GM12878 (cell line): ENCODE results near the gene SPG7. TPM values are rescaled to one million over a fixed set of nuclear protein-coding genes. Genes with fewer than 3 reads are reported as not detected.

ENCODE experiments used
- ATAC-seq: fragments of 200-7000 bp; cut with Tn5 transposase; 3 replicates; pipeline ENCODE4 v1.9.1; 2020; ENCODE audit warnings: mild to moderate bottlenecking, moderate library complexity
- BruUV-seq: library from RNA; stranded (reverse); fragments of 400-500 nt; replicated peaks from 2 replicates; lab custom pipeline; 2021; lab: Mats Ljungman, UMichigan
- CTCF ChIA-PET: fragments of 300-600 bp; sonication (Branson Sonifier 250); formaldehyde crosslinking; extraction: SDS; loops from one replicate; lab custom pipeline; 2021; ENCODE audit warnings: inconsistent platforms; lab: Yijun Ruan, JAX
- POLR2A ChIA-PET: fragments of 350-600 bp; formaldehyde crosslinking; extraction: SDS; loops from one replicate; lab custom pipeline; 2021; ENCODE audit warnings: inconsistent platforms; lab: Charles Lee
- RAD21 ChIA-PET: fragments of 300-600 bp; sonication (Branson Sonifier 250); formaldehyde crosslinking; loops from one replicate; lab custom pipeline; 2023; ENCODE audit warnings: antibody characterized with exemption; ENCODE audit not compliant: unreplicated experiment; lab: Charles Lee
- SMC1A ChIA-PET: fragments of 300-600 bp; sonication (Branson Sonifier 250); formaldehyde crosslinking; loops from one replicate; lab custom pipeline; 2023; ENCODE audit not compliant: unreplicated experiment, uncharacterized antibody; lab: Charles Lee
- DNase-seq: peaks from one replicate; pipeline ENCODE4 v3.0.0-alpha.2; 2011; ENCODE audit warnings: low read depth, low spot score
- FAIRE-seq: peaks from 3 replicates; lab custom pipeline; 2011; peaks lifted over from hg19 to GRCh38; lab: Jason Lieb, UNC
- H2AFZ ChIP-seq: 2 replicates; pipeline ENCODE4 v1.6.0; 2011; ENCODE audit warnings: low read depth, low read length, control low read depth; ENCODE audit not compliant: control insufficient read depth
- H3K27ac ChIP-seq: 2 replicates; pipeline ENCODE4 v1.5.1; 2011; ENCODE audit warnings: control low read depth; ENCODE audit not compliant: control insufficient read depth, insufficient read depth
- H3K27me3 ChIP-seq, 2 experiments: replicated peaks in 1 of 2; 2 replicates each; pipeline versions ENCODE4 v1.6.0 to v1.6.1; 2011; ENCODE audit warnings: low read length in 1 of 2; ENCODE audit not compliant: control insufficient read depth in 2 of 2, insufficient read depth in 2 of 2
- H3K36me3 ChIP-seq, 2 experiments: 2 replicates each; pipeline ENCODE4 v1.5.1; 2011; ENCODE audit warnings: low read length in 1 of 2; ENCODE audit not compliant: control insufficient read depth in 2 of 2, insufficient read depth in 2 of 2
- H3K4me1 ChIP-seq: 2 replicates; pipeline ENCODE4 v1.6.1; 2011; ENCODE audit warnings: mild to moderate bottlenecking, low read length, moderate library complexity, mixed read lengths; ENCODE audit not compliant: control insufficient read depth, insufficient read depth
- H3K4me2 ChIP-seq: 2 replicates; pipeline ENCODE4 v1.6.0; 2011; ENCODE audit warnings: control low read depth; ENCODE audit not compliant: control insufficient read depth, insufficient read depth
- H3K4me3 ChIP-seq: fragments of 200-600 bp; sonication (generic); 2 replicates; pipeline ENCODE4 v1.5.1; 2016
- H3K79me2 ChIP-seq: 2 replicates; pipeline ENCODE4 v1.6.0; 2011; ENCODE audit warnings: low read length; ENCODE audit not compliant: control insufficient read depth, insufficient read depth
- H3K9ac ChIP-seq: 2 replicates; pipeline ENCODE4 v1.8.0; 2011; ENCODE audit warnings: low read length, control low read depth, mixed read lengths; ENCODE audit not compliant: control insufficient read depth, insufficient read depth
- H3K9me3 ChIP-seq: replicated peaks from 3 replicates; pipeline ENCODE4 v1.5.1; 2011; ENCODE audit warnings: mild to moderate bottlenecking, low read length; ENCODE audit not compliant: control insufficient read depth, insufficient read depth
- H4K20me1 ChIP-seq: 2 replicates; pipeline ENCODE4 v1.6.0; 2011; ENCODE audit not compliant: control insufficient read depth, insufficient read depth
- BCLAF1 ChIP-seq: fragments of 450-650 bp; IDR thresholded peaks from 2 replicates; pipeline ENCODE4 v1.6.1; 2017; ENCODE audit warnings: antibody characterized with exemption, mild to moderate bottlenecking, moderate library complexity
- CREB1 ChIP-seq: IDR thresholded peaks from 2 replicates; pipeline ENCODE4 v1.6.1; 2012; ENCODE audit warnings: low read depth, mild to moderate bottlenecking, inconsistent platforms
- FOXK2 ChIP-seq: fragments of 450-650 bp; IDR thresholded peaks from 2 replicates; pipeline ENCODE4 v1.6.1; 2017; ENCODE audit warnings: mild to moderate bottlenecking, moderate library complexity
- FOXM1 ChIP-seq: IDR thresholded peaks from 2 replicates; pipeline ENCODE4 v1.6.1; 2012; ENCODE audit warnings: low read depth, mild to moderate bottlenecking, inconsistent platforms, low read length, moderate library complexity
- GABPA ChIP-seq: IDR thresholded peaks from 2 replicates; pipeline ENCODE4 v1.6.1; 2014; ENCODE audit warnings: antibody characterized with exemption, low read depth, mild to moderate bottlenecking, inconsistent platforms
- IKZF1 ChIP-seq: fragments of 450-650 bp; conservative IDR thresholded peaks from 2 replicates; pipeline ENCODE4 v1.6.1; 2017; ENCODE audit warnings: antibody characterized with exemption, mild to moderate bottlenecking
- NBN ChIP-seq: fragments of 450-650 bp; IDR thresholded peaks from 2 replicates; pipeline ENCODE4 v1.6.1; 2016
- SMAD1 ChIP-seq: fragments of 450-650 bp; IDR thresholded peaks from 2 replicates; pipeline ENCODE4 v1.6.1; 2018; ENCODE audit warnings: mild to moderate bottlenecking, low read depth; ENCODE audit not compliant: partially characterized antibody
- SREBF2 ChIP-seq: IDR thresholded peaks from 2 replicates; pipeline ENCODE4 v1.6.1; 2012; ENCODE audit warnings: mild to moderate bottlenecking, low read length
- ZNF207 ChIP-seq: fragments of 450-650 bp; IDR thresholded peaks from 2 replicates; pipeline ENCODE4 v1.6.1; 2014; ENCODE audit warnings: antibody characterized with exemption, mild to moderate bottlenecking, borderline replicate concordance
- WGBS: methylation state at CpG from one replicate; pipeline ENCODE4 v1.1.6; 2016; ENCODE audit warnings: low lambda C conversion rate; ENCODE audit not compliant: insufficient replicate concordance, insufficient coverage; ENCODE audit errors: missing lambda C conversion rate; 5-methylcytosine and 5-hydroxymethylcytosine counted together
- in situ Hi-C: fragments of 300-500 bp; cut with MboI; formaldehyde crosslinking; loops from 9 replicates; pipeline ENCODE4 v1.14.3; 2018; ENCODE audit warnings: mixed read lengths
- intact Hi-C: fragments of 100-400 bp; cut with micrococcal nuclease; formaldehyde crosslinking; loops from one replicate; pipeline ENCODE4 v1.14.2; 2022; ENCODE audit not compliant: unreplicated experiment
- polyA plus RNA-seq, 11 experiments: library from polyadenylated mRNA; depleted of rRNA in 4 of 11; unstranded in 6 of 11; stranded (reverse) in 5 of 11; fragments of >200 nt; fragmentation: Nextera tagmentation in 4 of 11; fragmentation: Illumina TruSeq in 1 of 11; extraction: Ambion mirVana in 4 of 11; extraction: Trizol in 1 of 11; gene quantifications; 1 replicate in 1 of 11; 2 replicates in 10 of 11; pipeline versions ENCODE4 v1.2.1 to v1.2.3, GENCODE V29; 2011 to 2016; ENCODE audit warnings: inconsistent platforms in 2 of 11, missing spikeins in 2 of 11, low read depth in 1 of 11
- total RNA-seq, 4 experiments: library from RNA; depleted of rRNA in 3 of 4; stranded (reverse); fragments of >200 nt in 3 of 4; fragmentation: Illumina TruSeq in 1 of 4; extraction: Trizol in 1 of 4; gene quantifications; 2 replicates each; pipeline versions ENCODE4 v1.2.1 to v1.2.3, GENCODE V29; 2013 to 2021
- TF ChIP-seq, protein P1 (sequence below): fragments of 450-650 bp; IDR thresholded peaks from 2 replicates; pipeline ENCODE4 v1.6.1; 2016; ENCODE audit warnings: mild to moderate bottlenecking
- TF ChIP-seq, protein P2 (sequence below): IDR thresholded peaks from 2 replicates; pipeline ENCODE4 v1.6.1; 2012; ENCODE audit warnings: low read length, inconsistent platforms
- TF ChIP-seq, protein P3 (sequence below): IDR thresholded peaks from 2 replicates; pipeline ENCODE4 v1.6.1; 2012; ENCODE audit warnings: low read depth, low read length, improper control_type of control experiment

Gene SPG7
- total and polyA plus RNA-seq, 10 of the 15 experiments (the other 5 are each of a cell fraction or from before 2014, with no cell fraction given): 5.9 to 75.9 (median 52.5) TPM

- POLR2A ChIA-PET: interaction anchor here (0.6 kb wide), 1 partner anchor 148 kb away, joined by 3 read pairs; no protein-coding TSS in a partner anchor
- TF ChIP-seq SMAD1: no peak
- no peak for TF ChIP-seq ZNF207
- no peak for TF ChIP-seq FOXK2
- TF ChIP-seq, protein P1, sequence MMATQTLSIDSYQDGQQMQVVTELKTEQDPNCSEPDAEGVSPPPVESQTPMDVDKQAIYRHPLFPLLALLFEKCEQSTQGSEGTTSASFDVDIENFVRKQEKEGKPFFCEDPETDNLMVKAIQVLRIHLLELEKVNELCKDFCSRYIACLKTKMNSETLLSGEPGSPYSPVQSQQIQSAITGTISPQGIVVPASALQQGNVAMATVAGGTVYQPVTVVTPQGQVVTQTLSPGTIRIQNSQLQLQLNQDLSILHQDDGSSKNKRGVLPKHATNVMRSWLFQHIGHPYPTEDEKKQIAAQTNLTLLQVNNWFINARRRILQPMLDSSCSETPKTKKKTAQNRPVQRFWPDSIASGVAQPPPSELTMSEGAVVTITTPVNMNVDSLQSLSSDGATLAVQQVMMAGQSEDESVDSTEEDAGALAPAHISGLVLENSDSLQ: no peak
- TF ChIP-seq BCLAF1: no peak
- no peak for TF ChIP-seq GABPA
- TF ChIP-seq, protein P2, sequence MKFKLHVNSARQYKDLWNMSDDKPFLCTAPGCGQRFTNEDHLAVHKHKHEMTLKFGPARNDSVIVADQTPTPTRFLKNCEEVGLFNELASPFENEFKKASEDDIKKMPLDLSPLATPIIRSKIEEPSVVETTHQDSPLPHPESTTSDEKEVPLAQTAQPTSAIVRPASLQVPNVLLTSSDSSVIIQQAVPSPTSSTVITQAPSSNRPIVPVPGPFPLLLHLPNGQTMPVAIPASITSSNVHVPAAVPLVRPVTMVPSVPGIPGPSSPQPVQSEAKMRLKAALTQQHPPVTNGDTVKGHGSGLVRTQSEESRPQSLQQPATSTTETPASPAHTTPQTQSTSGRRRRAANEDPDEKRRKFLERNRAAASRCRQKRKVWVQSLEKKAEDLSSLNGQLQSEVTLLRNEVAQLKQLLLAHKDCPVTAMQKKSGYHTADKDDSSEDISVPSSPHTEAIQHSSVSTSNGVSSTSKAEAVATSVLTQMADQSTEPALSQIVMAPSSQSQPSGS: no peak
- TF ChIP-seq IKZF1: no peak
- TF ChIP-seq CREB1: no peak
- TF ChIP-seq, protein P3, sequence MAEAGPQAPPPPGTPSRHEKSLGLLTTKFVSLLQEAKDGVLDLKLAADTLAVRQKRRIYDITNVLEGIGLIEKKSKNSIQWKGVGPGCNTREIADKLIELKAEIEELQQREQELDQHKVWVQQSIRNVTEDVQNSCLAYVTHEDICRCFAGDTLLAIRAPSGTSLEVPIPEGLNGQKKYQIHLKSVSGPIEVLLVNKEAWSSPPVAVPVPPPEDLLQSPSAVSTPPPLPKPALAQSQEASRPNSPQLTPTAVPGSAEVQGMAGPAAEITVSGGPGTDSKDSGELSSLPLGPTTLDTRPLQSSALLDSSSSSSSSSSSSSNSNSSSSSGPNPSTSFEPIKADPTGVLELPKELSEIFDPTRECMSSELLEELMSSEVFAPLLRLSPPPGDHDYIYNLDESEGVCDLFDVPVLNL: no peak
- TF ChIP-seq SREBF2: no peak
- no peak for TF ChIP-seq NBN
- TF ChIP-seq FOXM1: no peak
- TF ChIP-seq, all 136 proteins: peak for 0
- no peak for FAIRE-seq
Measured at GRCh38 chr16:89529097-89529496, 20.9 kb downstream of the SPG7 start.

More at GRCh38 chr16:89529097-89529496, 20.9 kb downstream of the SPG7 start:
- H4K20me1 ChIP-seq: no peaks in the 10 kb centered on the region
- peaks cover 11 to 26% of the 10 kb centered on the region in 2 experiments for H3K36me3 ChIP-seq
- no peak overlapping the region for H3K4me3 ChIP-seq
- BruUV-seq: no TSS peak
- H3K9me3 ChIP-seq: no peaks in the 10 kb centered on the region
- H2AFZ ChIP-seq: no peak overlapping the region
- no peak overlapping the region for H3K27ac ChIP-seq
- peaks cover 12% of the 10 kb centered on the region for H3K4me1 ChIP-seq
- DNase-seq (no peak), ATAC-seq (no peak)
- intact Hi-C loops: no loop called here
- H3K9ac ChIP-seq: no peak overlapping the region
- H3K79me2 ChIP-seq: no peaks in the 10 kb centered on the region; the same call in 1 of the 2 replicates
- ChIA-PET RAD21 (no interaction called here), CTCF (no interaction called here), SMC1A (no interaction called here)
- in situ Hi-C loops: no loop called here
- H3K27me3 ChIP-seq: no peaks in the 10 kb centered on the region
- H3K4me2 ChIP-seq: no peak overlapping the region
- WGBS: 91% methylated on average over 16 of the region's 16 CpGs
